GM23338 (cell line): ENCODE results near the gene USP2. TPM values are rescaled to one million over a fixed set of nuclear protein-coding genes. Genes with fewer than 3 reads are reported as not detected.

Experiments used
- ATAC-seq: fragments of 200-7000 bp; cut with Tn5 transposase; 3 replicates; pipeline ENCODE4 v1.9.1; 2020
- DNase-seq: peaks from one replicate; pipeline ENCODE4 v3.0.0-alpha.2; 2015; ENCODE audit warnings: low spot score
- H2AFZ ChIP-seq: fragments of 200-600 bp; sonication (generic); 2 replicates; pipeline ENCODE4 v1.8.0; 2016; ENCODE audit warnings: antibody characterized with exemption, mild to moderate bottlenecking, moderate library complexity
- H3F3A ChIP-seq: fragments of 200-600 bp; sonication (generic); replicated peaks from 2 replicates; pipeline ENCODE4 v1.8.0; 2017; ENCODE audit warnings: antibody characterized with exemption, mixed run types, low read depth
- H3K27ac ChIP-seq: fragments of 200-600 bp; sonication (generic); 2 replicates; pipeline ENCODE4 v1.6.1; 2016; ENCODE audit warnings: low read depth
- H3K27me3 ChIP-seq: fragments of 200-600 bp; sonication (generic); 2 replicates; pipeline ENCODE4 v1.8.0; 2016; ENCODE audit warnings: mild to moderate bottlenecking, mixed run types, moderate library complexity; ENCODE audit not compliant: insufficient read depth
- H3K36me3 ChIP-seq: fragments of 200-600 bp; sonication (generic); 2 replicates; pipeline ENCODE4 v1.8.0; 2016; ENCODE audit warnings: mild to moderate bottlenecking; ENCODE audit not compliant: insufficient read depth
- H3K4me1 ChIP-seq: fragments of 200-600 bp; sonication (generic); 2 replicates; pipeline ENCODE4 v1.8.0; 2016; ENCODE audit warnings: mild to moderate bottlenecking, moderate library complexity; ENCODE audit not compliant: insufficient read depth
- H3K4me2 ChIP-seq: fragments of 200-600 bp; sonication (generic); 2 replicates; pipeline ENCODE4 v1.7.1; 2017; ENCODE audit warnings: mixed run types
- H3K4me3 ChIP-seq: fragments of 200-600 bp; sonication (generic); 2 replicates; pipeline ENCODE4 v1.6.1; 2016; ENCODE audit warnings: mixed run types
- H3K79me2 ChIP-seq: fragments of 200-600 bp; sonication (generic); replicated peaks from 2 replicates; pipeline ENCODE4 v1.8.0; 2017; ENCODE audit warnings: mild to moderate bottlenecking; ENCODE audit not compliant: insufficient read depth
- H3K9me2 ChIP-seq: fragments of 200-600 bp; sonication (generic); 2 replicates; pipeline ENCODE4 v1.8.0; 2017; ENCODE audit not compliant: insufficient read depth
- H4K20me1 ChIP-seq: fragments of 200-600 bp; sonication (generic); replicated peaks from 2 replicates; pipeline ENCODE4 v1.8.0; 2017; ENCODE audit warnings: mild to moderate bottlenecking; ENCODE audit not compliant: insufficient read depth
- H3K27ac Mint-ChIP-seq: 2 replicates; pipeline ENCODE4 v1.8.0; 2020; ENCODE audit warnings: inconsistent platforms, mild to moderate bottlenecking, moderate library complexity, mixed read lengths
- H3K27me3 Mint-ChIP-seq: 3 replicates; pipeline ENCODE4 v1.8.0; 2022; ENCODE audit warnings: low read depth, mild to moderate bottlenecking, moderate library complexity, mixed read lengths, inconsistent platforms; ENCODE audit not compliant: insufficient read depth, poor library complexity
- H3K36me3 Mint-ChIP-seq: 3 replicates; pipeline ENCODE4 v1.8.0; 2021; ENCODE audit warnings: low read depth, mild to moderate bottlenecking, inconsistent platforms, moderate library complexity, mixed read lengths
- H3K4me1 Mint-ChIP-seq: 3 replicates; pipeline ENCODE4 v1.8.0; 2020; ENCODE audit warnings: mild to moderate bottlenecking, inconsistent platforms, mixed read lengths
- H3K4me3 Mint-ChIP-seq: 3 replicates; pipeline ENCODE4 v1.8.0; 2021; ENCODE audit warnings: moderate library complexity, mild to moderate bottlenecking, inconsistent platforms, mixed read lengths
- H3K9me3 Mint-ChIP-seq: 3 replicates; pipeline ENCODE4 v1.8.0; 2020; ENCODE audit warnings: moderate library complexity, mild to moderate bottlenecking, inconsistent platforms, mixed read lengths
- JUNB ChIP-seq: IDR thresholded peaks from one replicate; pipeline ENCODE4 v1.6.1; 2016; ENCODE audit warnings: antibody characterized with exemption; ENCODE audit not compliant: unreplicated experiment
- POLR2AphosphoS5 ChIP-seq: IDR thresholded peaks from 2 replicates; pipeline ENCODE4 v1.6.1; 2016; ENCODE audit warnings: antibody characterized with exemption, low read depth
- STAT1 ChIP-seq: IDR thresholded peaks from one replicate; pipeline ENCODE4 v1.6.1; 2016; ENCODE audit warnings: antibody characterized with exemption; ENCODE audit not compliant: unreplicated experiment
- ZNF114 ChIP-seq: fragments of 250-450 bp; sonication (Bioruptor Pico); IDR thresholded peaks from 2 replicates; pipeline ENCODE4 v1.5.0; 2020; ENCODE audit warnings: mild to moderate bottlenecking, moderate library complexity
- polyA plus RNA-seq: library from polyadenylated mRNA; unstranded; fragments of >200 nt; fragmentation: Nextera tagmentation; extraction: Ambion mirVana; gene quantifications from 2 replicates; pipeline ENCODE4 v1.2.1, GENCODE V29; 2016
- total RNA-seq: library from RNA; depleted of rRNA; stranded (reverse); fragments of >200 nt; shearing (Covaris generic); gene quantifications from 2 replicates; pipeline ENCODE4 v1.2.3, GENCODE V29; 2014
- TF ChIP-seq, protein P1 (sequence below): IDR thresholded peaks from one replicate; pipeline ENCODE4 v1.6.1; 2018; ENCODE audit warnings: antibody characterized with exemption; ENCODE audit not compliant: unreplicated experiment
- TF ChIP-seq, protein P2 (sequence below), 2 experiments: fragments of 200-600 bp in 1 of 2; sonication (generic) in 1 of 2; conservative IDR thresholded peaks; 2 replicates each; pipeline versions ENCODE4 v1.5.1 to v1.6.1; 2016 to 2017; ENCODE audit warnings: antibody characterized with exemption in 2 of 2, low read depth in 2 of 2, mild to moderate bottlenecking in 2 of 2, moderate library complexity in 1 of 2

The USP2 gene
- total and polyA plus RNA-seq, 2 experiments from 2014 or later: 4.9 to 5.0 TPM

DNA sequence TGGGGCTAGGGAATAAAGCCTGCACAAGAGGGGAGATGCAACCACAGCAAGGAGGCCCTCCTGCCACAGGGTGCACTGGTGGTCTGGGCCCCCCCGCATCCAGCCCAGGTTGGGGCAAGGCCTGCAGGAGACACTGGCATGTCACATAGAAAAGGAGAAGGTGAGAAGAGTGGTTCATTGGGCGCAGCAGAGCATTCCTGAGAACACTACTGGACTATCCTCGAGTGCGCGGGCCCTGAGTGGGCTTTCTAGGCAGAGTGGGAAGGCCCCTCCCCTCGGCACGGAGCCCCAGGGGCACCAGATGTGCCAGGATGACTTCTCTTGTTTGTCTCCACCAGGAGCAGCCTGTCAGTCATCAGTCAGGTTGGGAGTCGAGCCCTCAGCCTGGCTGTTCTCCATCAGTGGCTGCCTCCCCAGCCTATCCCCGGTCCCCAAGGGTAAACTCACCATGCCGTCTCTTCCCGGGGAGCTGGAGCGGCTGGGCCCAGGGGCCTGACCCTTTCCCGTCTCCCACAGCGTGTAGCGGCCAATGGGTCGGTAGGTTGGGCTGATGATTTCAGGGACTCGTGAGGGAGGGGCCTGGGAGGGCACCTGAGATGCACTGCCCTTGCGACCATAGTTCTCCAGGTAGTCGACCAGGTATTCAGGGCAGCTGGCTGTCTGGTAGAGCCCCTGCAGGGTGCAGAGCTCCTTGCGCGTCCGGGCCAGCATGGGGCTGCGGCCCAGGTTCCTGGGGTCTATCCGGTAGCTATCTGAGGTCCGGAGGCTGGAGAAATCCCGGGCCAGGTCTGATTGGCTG, 9.0 kb downstream of the USP2 start (continued):
- TF ChIP-seq, protein P1, sequence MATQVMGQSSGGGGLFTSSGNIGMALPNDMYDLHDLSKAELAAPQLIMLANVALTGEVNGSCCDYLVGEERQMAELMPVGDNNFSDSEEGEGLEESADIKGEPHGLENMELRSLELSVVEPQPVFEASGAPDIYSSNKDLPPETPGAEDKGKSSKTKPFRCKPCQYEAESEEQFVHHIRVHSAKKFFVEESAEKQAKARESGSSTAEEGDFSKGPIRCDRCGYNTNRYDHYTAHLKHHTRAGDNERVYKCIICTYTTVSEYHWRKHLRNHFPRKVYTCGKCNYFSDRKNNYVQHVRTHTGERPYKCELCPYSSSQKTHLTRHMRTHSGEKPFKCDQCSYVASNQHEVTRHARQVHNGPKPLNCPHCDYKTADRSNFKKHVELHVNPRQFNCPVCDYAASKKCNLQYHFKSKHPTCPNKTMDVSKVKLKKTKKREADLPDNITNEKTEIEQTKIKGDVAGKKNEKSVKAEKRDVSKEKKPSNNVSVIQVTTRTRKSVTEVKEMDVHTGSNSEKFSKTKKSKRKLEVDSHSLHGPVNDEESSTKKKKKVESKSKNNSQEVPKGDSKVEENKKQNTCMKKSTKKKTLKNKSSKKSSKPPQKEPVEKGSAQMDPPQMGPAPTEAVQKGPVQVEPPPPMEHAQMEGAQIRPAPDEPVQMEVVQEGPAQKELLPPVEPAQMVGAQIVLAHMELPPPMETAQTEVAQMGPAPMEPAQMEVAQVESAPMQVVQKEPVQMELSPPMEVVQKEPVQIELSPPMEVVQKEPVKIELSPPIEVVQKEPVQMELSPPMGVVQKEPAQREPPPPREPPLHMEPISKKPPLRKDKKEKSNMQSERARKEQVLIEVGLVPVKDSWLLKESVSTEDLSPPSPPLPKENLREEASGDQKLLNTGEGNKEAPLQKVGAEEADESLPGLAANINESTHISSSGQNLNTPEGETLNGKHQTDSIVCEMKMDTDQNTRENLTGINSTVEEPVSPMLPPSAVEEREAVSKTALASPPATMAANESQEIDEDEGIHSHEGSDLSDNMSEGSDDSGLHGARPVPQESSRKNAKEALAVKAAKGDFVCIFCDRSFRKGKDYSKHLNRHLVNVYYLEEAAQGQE: no peak
- no peak for TF ChIP-seq STAT1
- no peak for TF ChIP-seq ZNF114 (CRISPR knock-in tag)
- no peak for TF ChIP-seq JUNB
- TF ChIP-seq POLR2AphosphoS5: no peak

DNA sequence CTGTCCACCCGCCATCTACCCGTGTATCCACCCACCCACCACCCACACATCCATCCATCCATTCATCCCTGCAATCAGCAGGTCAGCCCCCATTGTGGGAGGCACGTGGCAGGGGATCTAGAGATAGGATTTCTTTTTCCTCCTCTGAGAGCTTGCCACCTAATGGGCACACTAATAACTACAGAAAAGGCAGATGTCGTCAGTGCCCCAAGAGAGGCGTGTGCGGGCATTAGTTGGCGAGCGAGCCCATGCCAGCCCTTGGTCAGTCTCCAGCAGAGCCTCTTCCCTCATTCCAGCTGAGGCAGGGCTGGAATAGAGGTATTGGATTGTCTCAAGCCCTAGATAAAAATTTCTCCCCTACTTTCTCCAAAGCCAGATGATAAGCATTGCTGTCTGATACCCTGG, 9.7 kb downstream of the USP2 start:
- ATAC-seq (no peak), DNase-seq (no peak)
- peaks cover 22% of the 10 kb centered on the region for H3K27me3 Mint-ChIP-seq
- Histone ChIP-seq H3K36me3 (no peaks in the 10 kb centered on the region), H3K27ac (no peak overlapping the region), H3K9me2 (no peaks in the 10 kb centered on the region), H2AFZ (no peak overlapping the region), H4K20me1 (no peaks in the 10 kb centered on the region; the same call in 1 of the 2 replicates), H3K27me3 (no peaks in the 10 kb centered on the region; the same call in 1 of the 2 replicates), H3F3A (no peaks in the 10 kb centered on the region), H3K79me2 (no peaks in the 10 kb centered on the region), H3K4me3 (no peak overlapping the region), H3K4me1 (peaks cover 23% of the 10 kb centered on the region), H3K4me2 (no peak overlapping the region)
- TF ChIP-seq, protein P2, sequence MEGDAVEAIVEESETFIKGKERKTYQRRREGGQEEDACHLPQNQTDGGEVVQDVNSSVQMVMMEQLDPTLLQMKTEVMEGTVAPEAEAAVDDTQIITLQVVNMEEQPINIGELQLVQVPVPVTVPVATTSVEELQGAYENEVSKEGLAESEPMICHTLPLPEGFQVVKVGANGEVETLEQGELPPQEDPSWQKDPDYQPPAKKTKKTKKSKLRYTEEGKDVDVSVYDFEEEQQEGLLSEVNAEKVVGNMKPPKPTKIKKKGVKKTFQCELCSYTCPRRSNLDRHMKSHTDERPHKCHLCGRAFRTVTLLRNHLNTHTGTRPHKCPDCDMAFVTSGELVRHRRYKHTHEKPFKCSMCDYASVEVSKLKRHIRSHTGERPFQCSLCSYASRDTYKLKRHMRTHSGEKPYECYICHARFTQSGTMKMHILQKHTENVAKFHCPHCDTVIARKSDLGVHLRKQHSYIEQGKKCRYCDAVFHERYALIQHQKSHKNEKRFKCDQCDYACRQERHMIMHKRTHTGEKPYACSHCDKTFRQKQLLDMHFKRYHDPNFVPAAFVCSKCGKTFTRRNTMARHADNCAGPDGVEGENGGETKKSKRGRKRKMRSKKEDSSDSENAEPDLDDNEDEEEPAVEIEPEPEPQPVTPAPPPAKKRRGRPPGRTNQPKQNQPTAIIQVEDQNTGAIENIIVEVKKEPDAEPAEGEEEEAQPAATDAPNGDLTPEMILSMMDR (conservative IDR thresholded peaks at IDR 0.05; ENCODE audit: low read depth in 2 of 2): peak in 1 of 2 experiments; percentile 40; a peak in 2 of 4 replicates
- TF ChIP-seq, protein P1: no peak
- no peak for TF ChIP-seq POLR2AphosphoS5
- TF ChIP-seq JUNB: no peak
- TF ChIP-seq ZNF114 (CRISPR knock-in tag): no peak
- H3K4me1 Mint-ChIP-seq: peaks cover 64% of the 10 kb centered on the region
- no peak overlapping the region for H3K4me3 Mint-ChIP-seq
- no peaks in the 10 kb centered on the region for H3K9me3 Mint-ChIP-seq
- no peak overlapping the region for H3K27ac Mint-ChIP-seq
- no peaks in the 10 kb centered on the region; the same call in 2 of the 3 replicates for H3K36me3 Mint-ChIP-seq
